Measurements from ENCODE around the gene ZNF75A.

ZNF75A gene

DNA sequence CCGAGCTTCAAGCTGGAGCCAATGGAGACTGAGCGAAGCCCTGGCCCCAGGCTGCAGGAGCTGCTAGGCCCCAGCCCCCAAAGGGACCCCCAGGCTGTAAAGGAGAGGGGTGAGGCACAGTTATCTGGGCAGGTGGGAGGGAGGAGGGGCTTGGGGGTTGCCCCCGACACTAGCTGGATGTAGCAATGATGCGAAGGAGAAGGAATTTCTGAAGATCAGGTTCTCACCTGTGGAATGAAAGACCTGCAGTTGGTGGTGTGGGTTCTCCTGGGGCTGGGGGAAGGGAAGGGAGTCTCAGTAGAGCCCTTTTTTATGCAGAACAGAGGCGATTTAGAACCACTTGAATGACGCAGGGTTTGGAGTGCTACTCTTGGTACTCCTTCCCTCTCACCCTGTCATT lies 20.2 kb upstream of the ZNF75A start:
- DNase-seq = no peak

DNA sequence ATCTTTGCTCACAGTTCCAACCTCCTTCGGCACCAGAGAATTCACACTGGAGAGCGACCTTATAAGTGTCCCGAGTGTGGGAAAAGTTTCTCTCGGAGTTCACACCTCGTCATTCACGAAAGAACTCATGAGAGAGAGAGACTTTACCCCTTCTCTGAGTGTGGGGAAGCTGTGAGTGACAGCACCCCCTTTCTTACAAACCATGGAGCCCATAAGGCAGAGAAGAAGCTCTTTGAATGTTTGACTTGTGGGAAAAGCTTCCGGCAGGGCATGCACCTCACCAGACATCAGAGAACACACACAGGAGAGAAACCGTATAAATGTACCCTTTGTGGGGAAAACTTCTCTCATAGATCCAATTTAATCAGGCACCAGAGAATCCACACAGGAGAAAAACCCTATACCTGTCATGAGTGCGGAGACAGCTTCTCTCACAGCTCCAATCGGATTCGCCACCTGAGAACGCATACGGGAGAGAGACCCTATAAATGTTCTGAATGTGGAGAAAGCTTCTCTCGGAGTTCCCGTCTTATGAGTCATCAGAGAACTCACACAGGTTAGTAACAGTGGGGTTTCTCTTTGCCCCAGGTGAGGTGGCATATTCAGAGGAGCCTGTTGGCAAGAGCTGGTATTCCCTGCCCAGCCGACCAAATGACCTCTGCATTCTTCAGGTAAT lies 15.2 kb upstream of the ZNF75A start:
- no peak for DNase-seq

DNA sequence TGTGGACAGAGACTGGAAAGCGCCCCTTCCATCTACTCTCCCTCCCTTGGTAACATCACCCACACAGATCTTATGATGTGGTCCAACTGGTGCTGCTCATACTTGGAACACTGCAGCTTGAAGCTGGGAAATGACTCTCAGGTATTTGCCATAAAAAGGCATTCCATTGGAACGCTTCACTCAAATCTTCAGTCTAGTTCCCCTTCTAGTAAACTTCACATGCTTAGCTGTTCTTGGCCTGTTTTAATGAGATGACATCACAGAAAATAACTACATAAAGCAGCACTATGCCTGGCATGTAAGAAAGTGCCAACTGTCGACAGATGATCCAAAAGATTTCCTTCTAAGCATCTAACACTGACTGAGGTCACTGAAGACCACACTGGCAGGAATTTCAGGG lies 12.7 kb upstream of the ZNF75A start:
- DNase-seq = no peak

DNA sequence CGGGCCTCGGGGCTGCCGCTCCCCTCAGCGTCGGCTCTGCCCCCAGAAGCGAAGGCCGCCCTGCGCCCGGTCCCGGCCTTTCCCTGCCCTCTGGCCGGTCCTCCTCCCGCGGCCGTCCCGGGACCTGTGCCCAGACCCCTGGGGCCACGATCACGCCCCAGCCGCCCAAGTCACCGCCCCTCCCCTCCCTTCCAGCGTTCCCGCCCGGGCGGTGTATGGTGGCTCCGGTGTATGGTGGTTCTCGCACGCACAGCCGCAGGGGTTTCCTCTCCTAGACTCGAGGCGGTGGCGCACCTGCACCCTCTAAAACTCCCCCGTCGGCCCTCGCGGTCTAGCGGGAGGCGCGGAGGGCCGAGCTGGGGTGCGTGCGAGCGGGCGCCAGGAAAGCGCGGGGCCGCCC lies 10.1 kb upstream of the ZNF75A start:
- no peak for DNase-seq

DNA sequence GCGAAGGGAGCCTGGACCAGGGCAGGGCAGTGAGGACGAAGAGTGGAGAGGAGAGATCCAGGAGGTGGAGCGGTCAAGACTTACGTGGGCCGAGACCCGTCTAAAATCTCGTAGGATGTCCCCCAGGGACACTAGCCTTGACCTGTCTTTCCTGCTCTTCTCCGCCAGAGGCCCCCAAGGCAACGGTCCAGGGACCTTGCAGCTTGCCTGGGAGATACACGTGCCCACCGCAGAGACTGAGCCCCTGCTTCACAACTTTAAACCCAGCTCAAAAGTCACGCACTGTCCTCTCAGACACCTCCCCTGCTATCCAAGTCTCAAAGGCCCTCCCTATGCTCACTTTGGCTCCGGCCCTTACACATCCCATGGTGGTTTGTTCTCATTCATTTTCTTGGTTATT lies 9.5 kb upstream of the ZNF75A start:
- peak in 4 of 51 donors; percentile 2 to 22 (median 4) for DNase-seq

DNA sequence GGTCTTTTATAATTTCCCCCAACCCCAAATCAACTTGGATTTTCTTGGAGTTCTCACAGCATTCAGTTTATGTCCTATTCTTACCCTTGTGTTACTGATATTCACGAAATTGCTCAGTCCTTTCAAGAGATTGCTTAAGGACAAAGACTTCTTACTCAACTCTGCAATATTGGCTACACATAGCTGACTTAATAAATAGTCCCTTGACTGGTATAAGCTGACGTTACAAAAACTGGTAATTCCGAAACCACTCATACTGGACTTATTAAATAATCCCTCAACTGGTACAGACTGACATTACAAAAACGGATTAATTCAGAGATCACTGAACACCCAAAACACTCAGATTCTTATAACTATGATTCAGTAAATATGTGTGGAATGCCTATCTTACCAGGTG lies 927 bp upstream of the ZNF75A start:
- DNase-seq = no peak

DNA sequence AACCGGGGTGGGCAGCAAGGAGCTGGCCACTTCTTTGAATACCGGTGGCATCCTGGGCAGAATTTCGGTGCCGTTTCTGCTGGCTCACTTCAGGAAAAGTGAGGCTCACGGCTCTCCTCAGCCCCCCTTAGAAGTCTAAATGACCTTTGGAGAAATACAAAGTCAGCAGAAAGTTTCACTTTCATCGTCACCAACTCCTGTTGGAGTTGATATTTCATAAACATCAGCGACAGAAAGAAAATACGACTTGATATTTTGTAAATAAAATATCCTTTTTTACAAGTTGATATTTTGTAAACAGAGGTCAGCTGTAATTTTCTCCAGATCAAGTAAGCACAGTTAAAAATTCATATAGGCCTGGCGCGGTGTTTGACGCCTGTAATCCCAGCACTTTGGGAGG lies 781 bp downstream of the ZNF75A start:
- DNase-seq = no peak

DNA sequence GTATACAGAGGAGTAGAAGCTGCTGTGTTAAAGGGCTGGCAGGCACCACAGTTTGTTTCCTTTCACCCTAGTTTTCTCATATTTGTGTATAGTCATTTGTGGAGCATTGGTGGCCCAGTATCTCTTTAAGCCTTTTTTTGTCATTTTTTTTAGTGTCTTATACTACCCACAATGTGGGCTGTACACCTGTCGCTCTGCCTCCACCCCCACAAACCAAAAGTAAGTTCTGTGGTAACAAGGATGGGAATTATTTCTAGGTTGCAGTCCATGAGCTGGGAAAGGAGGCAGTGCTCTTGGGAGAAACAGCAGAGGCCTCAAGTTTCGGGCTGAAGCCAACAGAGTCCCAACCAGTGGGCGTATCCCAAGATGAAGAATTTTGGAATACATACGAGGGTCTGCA lies 6.2 kb downstream of the ZNF75A start:
- DNase-seq = no peak

DNA sequence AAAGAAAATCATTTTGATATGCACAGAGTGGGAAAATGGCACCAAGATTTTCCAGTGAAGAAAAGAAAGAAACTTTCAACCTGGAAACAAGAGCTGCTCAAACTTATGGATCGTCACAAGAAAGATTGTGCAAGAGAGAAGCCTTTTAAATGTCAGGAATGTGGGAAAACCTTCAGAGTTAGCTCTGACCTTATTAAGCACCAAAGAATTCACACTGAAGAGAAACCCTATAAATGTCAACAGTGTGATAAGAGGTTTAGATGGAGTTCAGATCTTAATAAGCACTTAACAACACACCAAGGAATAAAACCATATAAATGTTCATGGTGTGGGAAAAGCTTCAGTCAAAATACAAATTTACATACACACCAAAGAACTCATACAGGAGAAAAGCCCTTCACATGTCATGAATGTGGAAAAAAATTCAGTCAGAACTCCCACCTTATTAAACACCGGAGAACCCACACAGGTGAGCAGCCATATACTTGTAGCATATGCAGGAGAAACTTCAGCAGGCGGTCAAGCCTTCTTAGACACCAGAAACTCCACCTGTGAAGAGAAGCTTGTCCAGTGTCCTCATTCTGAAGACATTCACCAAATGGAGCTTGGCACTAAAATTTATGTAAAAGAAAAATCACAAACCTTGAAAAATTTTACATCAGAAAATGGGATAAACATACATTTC lies 12.2 kb downstream of the ZNF75A start:
- DNase-seq = no peak

DNA sequence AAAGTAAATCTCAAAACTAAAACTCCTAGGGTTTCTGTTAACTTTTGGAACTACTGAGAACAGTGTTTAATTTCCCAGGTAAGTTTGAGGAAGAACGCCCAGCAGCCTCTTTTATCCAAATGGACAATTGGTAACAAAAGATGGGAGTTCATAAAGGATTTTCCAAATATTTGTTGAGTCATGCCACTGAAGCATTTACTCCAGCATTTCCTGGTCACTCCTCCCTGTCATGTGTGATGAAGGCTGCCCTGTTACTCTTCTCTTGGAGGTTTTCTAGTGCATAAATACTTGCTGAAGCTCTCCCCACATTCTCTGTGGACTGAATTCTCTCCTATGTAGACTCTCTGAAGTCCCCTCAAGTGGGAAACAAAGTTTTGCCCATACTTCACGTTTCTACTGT lies 16.5 kb downstream of the ZNF75A start:
- no peak for DNase-seq

DNA sequence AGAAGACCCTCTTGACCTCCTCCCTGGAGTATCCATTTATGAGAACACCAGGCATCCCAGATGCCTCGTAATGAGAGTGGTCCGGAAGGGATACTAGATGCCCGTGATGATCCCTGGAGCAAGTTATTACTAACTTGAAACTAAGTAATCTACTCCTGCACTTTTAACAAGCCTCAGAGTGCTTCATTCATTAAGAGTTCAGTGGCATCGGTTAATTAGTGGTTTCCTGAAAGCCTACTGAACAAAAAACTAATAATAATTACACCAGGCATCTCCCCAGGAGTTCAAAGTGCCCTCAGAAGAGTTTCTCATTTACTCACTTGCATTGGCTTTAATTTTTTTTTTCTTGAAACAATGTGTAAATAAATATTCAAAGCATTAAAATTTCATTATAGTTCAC lies 22.2 kb downstream of the ZNF75A start:
- no peak for DNase-seq

DNA sequence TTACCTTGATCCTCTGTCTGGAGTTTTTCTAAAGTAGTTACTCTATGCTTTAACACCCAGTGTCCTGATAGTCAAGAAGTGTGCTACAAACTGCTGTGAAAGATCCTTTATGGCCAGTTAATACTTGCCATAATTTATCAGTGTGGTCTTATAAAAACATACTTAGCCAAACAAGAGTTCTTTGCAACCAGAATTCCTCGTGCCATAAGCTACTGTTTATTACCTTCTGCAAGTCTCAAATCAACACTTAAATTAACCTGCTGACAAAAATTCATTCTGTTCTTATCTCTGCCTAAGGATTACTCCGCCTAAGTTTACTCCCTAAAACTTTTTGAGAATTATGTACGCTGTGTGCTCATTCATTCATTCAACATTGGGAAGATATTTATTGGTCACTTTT lies 22.8 kb downstream of the ZNF75A start:
- no peak for DNase-seq

DNA sequence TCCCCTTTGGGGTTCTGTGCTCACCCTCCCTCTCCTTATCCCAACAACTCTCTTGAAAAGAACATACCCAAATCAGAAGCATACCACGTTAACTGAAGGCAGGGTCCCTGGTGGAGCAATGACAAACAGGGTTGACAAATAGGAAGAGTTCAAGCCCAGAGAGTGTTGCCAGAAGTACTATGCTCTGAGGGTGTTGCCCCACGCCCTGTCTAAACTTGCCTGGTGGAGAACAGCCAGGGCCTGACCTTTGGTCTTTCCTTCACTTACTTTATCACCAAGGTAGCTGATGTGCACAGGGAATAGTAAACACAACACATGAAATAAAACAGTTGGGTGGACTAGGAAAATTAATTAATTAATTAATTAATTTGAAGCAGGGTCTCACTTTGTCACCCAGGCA lies 23.3 kb downstream of the ZNF75A start:
- no peak for DNase-seq

DNA sequence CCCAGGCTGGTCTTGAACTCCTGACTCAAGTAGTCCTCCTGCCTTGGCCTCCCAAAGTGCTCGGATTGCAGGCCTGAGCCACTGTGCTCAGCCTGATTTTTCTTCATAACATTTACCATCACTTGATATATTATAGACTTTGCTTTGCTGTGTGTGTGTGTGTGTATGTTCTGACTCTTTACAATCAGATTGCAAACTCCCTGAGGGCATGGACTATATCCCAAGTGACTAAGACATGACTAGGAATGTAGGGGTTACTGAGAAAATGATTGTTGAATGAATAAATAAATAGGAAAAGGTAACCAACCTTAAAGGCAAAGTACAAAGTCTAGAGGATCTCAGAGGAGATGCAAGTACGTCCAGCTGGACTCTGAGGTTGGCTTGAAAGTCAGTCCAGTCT lies 40.7 kb downstream of the ZNF75A start:
- no peak for DNase-seq

DNA sequence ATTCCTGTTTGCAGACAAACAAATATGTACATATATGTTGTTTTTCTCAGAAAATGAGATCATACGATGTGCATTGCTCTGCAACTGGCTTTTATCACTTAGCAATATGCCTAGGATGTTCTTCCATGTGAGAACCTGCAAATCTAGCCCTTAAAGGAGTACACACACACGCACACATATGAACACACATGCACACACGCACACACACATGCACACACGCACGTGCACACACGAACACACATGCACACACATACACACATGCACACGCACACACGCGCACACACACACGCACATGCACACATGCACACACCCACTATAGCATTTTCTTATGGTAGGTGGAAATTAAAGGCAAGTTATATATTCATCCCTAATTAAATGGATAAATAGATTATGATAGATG lies 42.3 kb downstream of the ZNF75A start:
- DNase-seq = no peak

DNA sequence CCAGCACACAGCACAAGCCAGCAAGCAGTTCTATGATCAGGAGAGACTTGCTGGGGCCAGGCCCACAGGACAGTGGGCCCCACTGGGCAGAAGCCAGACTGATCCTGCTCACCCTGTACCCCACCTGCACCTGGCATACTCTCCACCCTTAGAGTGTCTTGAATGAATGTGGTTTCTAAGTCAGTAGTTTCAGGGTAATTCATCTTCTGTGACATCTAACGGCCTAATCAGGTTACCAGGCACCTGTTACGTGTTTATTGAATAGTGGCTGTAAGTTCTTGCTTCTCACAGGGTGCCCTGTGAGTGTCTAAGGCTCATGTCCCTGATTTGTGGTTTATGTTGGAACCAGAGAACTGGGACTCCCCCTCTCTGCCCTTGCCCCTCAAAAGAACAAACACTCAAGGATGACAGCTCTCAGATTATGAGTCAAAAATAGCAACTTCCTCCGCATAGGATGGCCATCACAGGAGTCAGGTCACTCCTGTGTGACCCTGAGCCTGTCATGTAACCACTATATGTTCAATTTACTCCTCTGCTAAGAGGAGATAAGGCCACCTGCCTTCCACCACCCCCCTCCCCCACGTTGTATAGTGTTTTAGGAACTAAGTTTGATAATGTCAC lies 43.4 kb downstream of the ZNF75A start:
- DNase-seq = no peak

DNA sequence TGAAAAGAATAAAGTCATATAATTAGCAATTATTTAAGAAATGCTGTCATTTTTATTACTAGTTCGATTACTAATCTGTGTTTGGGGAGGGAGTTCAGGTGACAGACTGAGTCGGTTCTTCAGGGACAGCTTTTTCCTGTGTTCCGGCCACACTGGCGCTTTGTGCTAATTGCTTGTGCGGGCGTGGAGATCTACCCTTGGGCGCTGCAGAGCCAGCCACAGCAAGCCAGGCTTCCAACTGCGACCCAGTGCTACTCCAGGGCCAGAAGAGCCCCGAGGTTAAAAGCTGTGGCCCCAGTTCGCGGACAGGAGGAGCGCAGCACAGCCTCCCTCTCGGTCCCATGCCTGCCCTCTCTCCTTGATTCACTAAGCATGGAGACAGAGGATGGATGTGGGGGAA lies 43.9 kb downstream of the ZNF75A start:
- no peak for DNase-seq

DNA sequence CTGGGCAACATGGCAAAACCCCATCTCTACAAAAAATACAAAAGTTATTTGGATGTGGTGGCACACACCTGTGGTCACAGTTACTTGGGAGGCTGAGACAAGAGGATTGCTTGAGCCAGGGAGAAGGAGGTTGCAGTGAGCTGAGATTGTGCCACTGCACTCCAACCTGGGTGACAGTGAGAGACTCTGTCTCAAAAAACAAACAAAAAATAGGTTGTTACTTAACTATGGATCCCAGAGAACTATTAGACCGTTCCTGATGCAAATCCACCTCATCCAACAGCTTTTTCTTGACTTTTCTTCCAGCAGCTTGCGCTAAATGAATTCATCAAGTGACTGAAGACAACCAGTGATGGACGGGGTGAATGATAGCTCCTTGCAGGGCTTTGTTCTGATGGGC lies 50.3 kb downstream of the ZNF75A start, which contains the start of gene OR2C1:
TSS of gene OR2C1 (plus strand) at position 301 of the 400 bp plus-strand sequence. CDS start at position 353, 52 bp downstream.
- DNase-seq = no peak

DNA sequence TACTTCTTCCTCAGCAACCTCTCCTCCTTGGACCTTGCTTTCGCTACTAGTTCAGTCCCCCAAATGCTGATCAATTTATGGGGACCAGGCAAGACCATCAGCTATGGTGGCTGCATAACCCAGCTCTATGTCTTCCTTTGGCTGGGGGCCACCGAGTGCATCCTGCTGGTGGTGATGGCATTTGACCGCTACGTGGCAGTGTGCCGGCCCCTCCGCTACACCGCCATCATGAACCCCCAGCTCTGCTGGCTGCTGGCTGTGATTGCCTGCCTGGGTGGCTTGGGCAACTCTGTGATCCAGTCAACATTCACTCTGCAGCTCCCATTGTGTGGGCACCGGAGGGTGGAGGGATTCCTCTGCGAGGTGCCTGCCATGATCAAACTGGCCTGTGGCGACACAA lies 50.8 kb downstream of the ZNF75A start:
- DNase-seq = no peak

DNA sequence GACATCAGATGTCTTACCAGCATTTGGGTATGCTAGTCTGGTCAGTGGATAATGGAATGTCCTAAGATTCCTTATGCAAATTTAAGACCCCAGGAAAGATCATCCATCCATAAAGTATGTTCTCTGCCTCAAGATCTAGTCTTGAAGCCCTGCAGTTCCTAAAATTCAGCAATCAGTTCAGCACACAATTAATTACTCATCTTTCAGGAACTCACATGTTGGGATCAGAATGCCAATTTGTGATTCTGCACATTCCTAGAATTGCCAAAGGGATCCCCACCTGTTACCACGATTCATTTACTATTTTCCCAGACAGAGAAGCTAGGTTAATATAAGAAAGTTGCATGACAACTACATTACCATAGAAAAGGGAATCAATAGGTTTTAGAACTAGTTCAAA lies 53.6 kb downstream of the ZNF75A start:
- no peak for DNase-seq

DNA sequence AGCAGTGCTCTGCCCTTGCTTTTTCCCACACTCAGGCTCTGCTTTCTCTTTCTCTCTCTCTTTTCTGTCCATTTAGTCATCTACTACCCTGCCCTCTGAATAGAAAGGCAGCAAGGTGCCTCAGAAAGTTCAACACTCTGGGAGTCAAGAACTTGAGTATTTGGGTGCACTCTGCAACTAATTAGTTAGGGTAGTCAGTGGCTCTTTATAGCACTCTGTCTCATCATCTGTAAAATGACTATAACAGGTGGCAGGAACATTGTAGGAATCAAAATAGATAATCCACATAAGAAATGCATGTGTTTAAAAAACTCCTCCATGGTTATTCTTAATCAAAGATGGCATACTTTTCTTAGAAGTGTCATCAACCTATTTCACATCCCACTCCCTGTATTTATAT lies 57.6 kb downstream of the ZNF75A start:
- DNase-seq = no peak

DNA sequence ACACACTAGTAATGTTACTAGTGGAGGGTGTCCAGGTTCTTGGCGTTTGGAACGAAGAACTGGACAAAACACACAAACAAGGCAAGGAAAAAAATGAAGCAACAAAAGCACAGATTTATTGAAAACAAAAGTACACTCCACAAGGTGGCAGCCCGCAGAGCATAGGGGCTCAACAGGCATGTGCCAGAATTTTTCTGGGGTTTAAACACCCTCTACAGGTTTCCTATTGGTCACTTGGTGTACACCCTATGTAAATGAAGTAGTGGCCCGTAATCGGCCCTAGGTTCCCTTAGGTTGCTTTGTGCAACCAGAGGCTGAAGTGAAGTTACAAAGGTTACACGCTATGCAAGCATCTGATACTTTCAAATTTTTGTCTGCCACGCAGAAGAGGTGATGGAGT lies 58.5 kb downstream of the ZNF75A start:
- no peak for DNase-seq

DNA sequence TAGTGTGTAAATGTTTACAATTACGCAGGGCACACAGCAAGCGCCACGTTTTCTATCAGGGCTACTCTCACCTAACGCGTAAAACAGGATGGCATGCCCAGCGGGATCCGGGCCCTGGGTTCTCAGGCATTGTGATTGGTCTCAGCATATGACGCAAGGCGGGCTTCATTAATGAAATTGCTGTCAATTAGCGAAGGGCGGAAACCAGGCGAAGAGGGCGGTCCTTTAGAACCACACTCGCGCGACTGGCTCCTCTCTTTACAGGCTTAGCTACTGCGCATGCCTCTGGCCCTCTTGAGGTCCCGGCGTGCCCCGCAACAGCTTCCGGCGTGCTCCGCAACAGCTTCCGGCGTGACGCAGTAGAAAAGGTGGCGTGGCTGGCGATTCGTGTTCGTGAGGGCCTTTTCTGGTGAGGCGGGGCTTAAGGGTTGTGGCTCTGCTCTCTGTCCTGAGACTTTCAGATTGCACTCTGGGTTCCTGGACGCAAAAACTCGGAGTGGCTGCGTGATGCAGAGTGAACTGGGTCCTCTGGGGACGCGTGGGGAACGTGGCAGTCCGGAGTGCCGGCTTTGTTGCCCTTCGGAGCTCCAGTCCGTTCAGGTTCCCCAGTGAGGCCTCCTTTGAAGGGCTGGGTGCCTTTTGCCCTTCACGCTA lies 59.6 kb downstream of the ZNF75A start:
- DNase-seq = peak; percentile 19 to 95 (median 86)
